Activated CD4-positive, alpha-beta T cell treated with anti-CD3 and anti-CD28 coated beads for 24 hours (primary cell): ENCODE results near the gene P2RY8.
A peak's percentile ranks its signal among the peaks of the same experiment; 100 is the strongest.
"Not testable (repeated sequence)": the region's sequence is repeated elsewhere in the genome, so short reads cannot be mapped to it uniquely, and the experiment has no call there.

ENCODE experiments used
- DNase-seq, 2 donors: peaks; one replicate each; pipeline ENCODE4 v3.0.0-alpha.2; 2020; ENCODE audit warnings: low read depth in 2 of 2

The P2RY8 gene

GRCh38 chrX:1465286-1466231 lies 71.4 kb downstream of the P2RY8 start:
- no peak for DNase-seq

GRCh38 chrX:1464971-1465285 lies 72.1 kb downstream of the P2RY8 start:
- DNase-seq: no peak

- no peak for DNase-seq
Measured at GRCh38 chrX:1464041-1464970, 72.7 kb downstream of the P2RY8 start.

- no peak for DNase-seq
Measured at GRCh38 chrX:1463581-1463980, 73.4 kb downstream of the P2RY8 start.

DNA sequence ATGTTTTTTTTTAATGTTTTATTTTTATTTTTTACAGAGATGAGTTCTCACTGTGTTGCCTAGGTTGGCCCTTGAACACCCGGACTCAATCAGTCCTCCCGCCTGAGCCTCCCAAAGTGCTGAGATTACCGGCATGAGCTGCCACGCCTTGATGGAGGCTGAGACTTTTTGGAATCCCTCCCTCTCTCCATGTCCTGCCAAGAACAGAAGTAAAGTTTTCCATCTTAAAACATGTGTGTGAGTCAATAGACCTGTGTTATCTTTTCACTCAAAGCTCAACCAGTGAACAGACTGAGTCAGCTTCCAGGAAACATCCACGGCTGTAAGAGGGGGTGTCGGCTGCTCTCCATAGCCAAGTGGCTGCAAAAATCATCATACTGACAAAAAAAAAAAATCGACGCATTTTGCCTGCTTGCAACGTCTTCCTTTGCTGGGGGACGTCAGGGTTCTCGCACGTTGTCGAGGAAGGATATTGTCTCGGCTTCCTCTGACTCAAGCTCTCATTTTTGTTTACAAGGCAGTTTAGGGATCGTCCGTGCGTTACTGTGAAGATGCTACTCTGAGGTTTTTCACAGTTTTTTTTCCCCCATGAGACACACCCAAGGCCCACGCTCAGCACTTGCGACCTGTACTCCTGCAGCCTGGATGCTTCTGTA lies 74.3 kb downstream of the P2RY8 start:
- DNase-seq: peak; percentile 46 to 54

DNA sequence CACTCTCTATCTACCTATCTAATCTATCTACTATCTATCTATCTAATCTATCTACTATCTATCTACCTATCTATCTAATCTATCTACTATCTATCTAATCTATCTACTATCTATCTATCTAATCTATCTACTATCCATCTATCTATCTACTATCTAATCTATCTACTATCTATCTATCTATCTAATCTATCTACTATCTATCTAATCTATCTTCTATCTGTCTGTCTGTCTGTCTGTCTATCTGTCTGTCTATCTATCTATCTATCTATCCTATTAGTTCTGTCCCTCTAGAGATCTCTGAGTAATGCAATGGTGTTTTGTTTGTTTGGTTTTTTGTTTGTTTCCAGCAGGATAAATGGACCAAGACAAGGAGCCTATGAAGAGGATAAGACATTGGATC lies 74.9 kb downstream of the P2RY8 start:
- DNase-seq: no peak

- DNase-seq: no peak
Measured at GRCh38 chrX:1455948-1456280, 81.1 kb downstream of the P2RY8 start.

GRCh38 chrX:1453951-1454785 lies 82.8 kb downstream of the P2RY8 start:
- peak; percentile 92 to 93 for DNase-seq

GRCh38 chrX:1453395-1453783 lies 83.6 kb downstream of the P2RY8 start:
- DNase-seq: peak in 1 of 2 donors; percentile 61

GRCh38 chrX:1452516-1453394 lies 84.2 kb downstream of the P2RY8 start, which contains the start of gene ASMTL:
Gene ASMTL, minus strand, starts transcription at chrX:1452909. Its CDS starts 69 bp downstream, at chrX:1452840.
- peak; percentile 100 for DNase-seq

DNA sequence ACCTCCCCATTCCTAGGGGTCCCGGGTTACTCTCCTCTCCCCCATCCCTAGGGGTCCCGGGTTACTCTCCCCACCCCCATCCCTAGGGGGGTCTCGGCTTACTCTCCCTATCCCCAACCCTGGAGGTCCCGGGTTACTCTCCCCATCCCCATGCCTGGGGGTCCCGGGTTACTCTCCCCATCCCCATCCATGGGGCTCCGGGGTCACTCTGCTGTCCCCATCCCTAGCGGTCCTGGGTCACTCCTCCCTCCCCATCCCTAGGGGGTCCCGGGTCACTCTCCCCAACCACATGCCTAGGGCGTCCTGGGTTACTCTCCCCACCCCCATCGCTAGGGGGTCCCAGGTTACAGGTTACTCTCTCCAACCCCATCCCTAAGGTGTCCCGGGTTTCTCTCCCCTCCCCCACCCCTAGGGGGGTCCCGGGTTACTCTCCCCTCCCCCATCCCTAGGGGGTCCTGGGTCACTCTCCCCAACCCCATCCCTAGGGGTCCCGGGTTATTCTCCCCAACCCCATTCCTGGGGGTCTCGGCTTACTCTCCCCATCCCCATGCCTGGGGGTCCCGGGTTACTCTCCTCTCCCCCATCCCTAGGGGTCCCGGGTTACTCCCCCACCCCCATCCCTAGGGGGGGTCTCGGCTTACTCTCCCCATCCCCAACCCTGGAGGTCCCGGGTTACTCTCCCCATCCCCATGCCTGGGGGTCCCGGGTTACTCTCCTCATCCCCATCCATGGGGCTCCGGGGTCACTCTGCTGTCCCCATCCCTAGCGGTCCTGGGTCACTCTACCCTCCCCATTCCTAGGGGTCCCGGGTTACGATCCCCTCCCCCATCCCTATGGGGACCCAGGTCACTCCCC lies 85.1 kb downstream of the P2RY8 start:
- no peak for DNase-seq

DNA sequence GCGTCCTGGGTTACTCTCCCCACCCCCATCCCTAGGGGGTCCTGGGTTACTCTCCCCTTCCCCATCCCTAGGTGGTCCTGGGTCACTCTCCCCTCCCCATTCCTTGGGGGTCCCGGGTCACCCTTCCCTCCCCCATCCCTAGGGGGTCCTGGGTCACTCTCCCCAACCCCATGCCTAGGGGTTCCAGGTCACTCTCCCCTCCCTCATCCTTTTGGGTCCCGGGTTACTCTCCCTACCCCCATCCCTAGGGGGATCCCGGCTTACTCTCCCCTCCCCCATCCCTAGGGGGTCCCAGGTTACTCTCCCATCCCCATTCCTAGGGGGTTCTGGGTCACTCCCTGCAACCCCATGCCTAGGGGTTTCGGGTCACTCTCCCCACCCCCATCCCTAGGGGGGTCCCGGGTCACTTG lies 85.7 kb downstream of the P2RY8 start:
- no peak for DNase-seq

- DNase-seq: no peak
Measured at GRCh38 chrX:1450361-1451161, 86.4 kb downstream of the P2RY8 start.

DNA sequence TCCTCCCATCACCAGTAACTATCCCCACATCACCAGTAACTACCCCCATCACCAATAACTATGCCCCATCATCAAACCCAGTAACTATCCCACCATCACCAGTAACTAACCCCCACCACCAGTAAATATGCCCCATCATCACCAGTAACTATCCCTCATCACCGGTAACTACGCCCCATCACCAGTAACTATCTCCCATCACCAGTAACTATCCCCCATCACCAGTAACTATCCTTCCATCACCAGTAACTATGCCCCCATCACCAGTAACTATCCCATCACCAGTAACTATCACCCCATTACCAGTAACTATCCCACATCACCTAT lies 87.2 kb downstream of the P2RY8 start:
- no peak for DNase-seq

GRCh38 chrX:1449036-1449822 lies 87.8 kb downstream of the P2RY8 start:
- no peak for DNase-seq

GRCh38 chrX:1448573-1449001 lies 88.4 kb downstream of the P2RY8 start:
- not testable (repeated sequence) for DNase-seq

- not testable (repeated sequence) for DNase-seq
Measured at GRCh38 chrX:1447969-1448572, 88.9 kb downstream of the P2RY8 start.
